ENCODE measurements around the gene PPARG.

- TF ChIP-seq POLR2AphosphoS5 (IDR thresholded peaks at IDR 0.05): no peak
- TF ChIP-seq CTCF (IDR thresholded peaks at IDR 0.05): no peak
Measured at GRCh38 chr3:12303993-12304392, 15.1 kb downstream of the PPARG start.

All from sigmoid colon (tissue), 4 donors.